ENCODE data around the gene NDUFAF2. TPM values are rescaled to one million over a fixed set of nuclear protein-coding genes. Genes with fewer than 3 reads are reported as not detected.

Gene NDUFAF2
- total RNA-seq, 6 experiments from 2014 or later, result 40.4 to 57.3 (median 51.5) TPM

DNA sequence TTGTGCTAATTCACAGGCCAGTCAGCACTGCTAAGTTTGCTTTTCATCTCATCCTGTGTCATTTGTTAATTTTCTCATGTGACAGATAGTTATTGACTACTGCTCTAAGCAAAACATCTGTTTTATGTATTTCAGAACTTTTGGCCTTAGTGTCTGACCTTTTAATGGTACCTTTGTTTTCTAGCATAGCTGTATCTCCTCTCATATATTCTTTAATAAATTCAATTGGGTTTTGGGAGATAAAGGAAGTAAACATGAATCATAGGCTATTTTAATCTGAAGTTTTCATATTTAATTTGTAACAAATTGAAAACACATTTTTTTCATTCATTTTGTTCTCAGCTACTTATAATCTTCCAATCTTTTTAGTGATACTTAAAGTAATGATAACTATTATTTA lies 13.1 kb downstream of the NDUFAF2 start:
- no peaks in the 10 kb centered on the region for H3K27me3 Mint-ChIP-seq (ENCODE audit: insufficient read depth)
- H3K27ac Mint-ChIP-seq, result no peak overlapping the region
- H3K4me3 Mint-ChIP-seq, result no peak overlapping the region
- no peak for DNase-seq
- TF ChIP-seq, protein P1, sequence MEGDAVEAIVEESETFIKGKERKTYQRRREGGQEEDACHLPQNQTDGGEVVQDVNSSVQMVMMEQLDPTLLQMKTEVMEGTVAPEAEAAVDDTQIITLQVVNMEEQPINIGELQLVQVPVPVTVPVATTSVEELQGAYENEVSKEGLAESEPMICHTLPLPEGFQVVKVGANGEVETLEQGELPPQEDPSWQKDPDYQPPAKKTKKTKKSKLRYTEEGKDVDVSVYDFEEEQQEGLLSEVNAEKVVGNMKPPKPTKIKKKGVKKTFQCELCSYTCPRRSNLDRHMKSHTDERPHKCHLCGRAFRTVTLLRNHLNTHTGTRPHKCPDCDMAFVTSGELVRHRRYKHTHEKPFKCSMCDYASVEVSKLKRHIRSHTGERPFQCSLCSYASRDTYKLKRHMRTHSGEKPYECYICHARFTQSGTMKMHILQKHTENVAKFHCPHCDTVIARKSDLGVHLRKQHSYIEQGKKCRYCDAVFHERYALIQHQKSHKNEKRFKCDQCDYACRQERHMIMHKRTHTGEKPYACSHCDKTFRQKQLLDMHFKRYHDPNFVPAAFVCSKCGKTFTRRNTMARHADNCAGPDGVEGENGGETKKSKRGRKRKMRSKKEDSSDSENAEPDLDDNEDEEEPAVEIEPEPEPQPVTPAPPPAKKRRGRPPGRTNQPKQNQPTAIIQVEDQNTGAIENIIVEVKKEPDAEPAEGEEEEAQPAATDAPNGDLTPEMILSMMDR (IDR thresholded peaks at IDR 0.05), result no peak
- peaks cover 14% of the 10 kb centered on the region for H3K4me1 Mint-ChIP-seq (ENCODE audit: low read depth)
- peaks cover 19% of the 10 kb centered on the region for H3K9me3 Mint-ChIP-seq
- peaks cover 10% of the 10 kb centered on the region for H3K36me3 Mint-ChIP-seq (ENCODE audit: low read depth)

DNA sequence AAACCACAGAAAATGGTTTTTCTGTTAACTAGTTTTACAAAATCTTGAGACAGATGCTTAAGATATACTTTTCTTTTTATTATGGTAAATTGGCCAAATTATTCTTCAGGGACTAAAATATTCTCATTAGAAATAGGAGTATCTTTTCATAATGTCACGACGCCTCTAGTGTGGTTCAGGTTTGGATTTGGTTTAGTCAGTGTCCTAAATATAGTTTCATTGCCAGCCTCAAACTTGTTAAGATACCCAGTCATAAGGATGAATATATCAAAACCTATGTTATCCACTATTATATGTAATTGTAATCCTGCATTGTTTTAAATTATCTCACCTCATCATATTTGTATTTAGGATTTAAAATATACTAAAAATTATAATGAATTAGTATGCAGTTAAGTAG lies 13.7 kb downstream of the NDUFAF2 start:
- TF ChIP-seq, protein P1 (IDR thresholded peaks at IDR 0.05), result no peak
- H3K27ac Mint-ChIP-seq, result no peak overlapping the region
- H3K27me3 Mint-ChIP-seq (ENCODE audit: insufficient read depth), result no peaks in the 10 kb centered on the region
- no peak overlapping the region for H3K4me3 Mint-ChIP-seq
- H3K9me3 Mint-ChIP-seq, result peaks cover 19% of the 10 kb centered on the region
- H3K4me1 Mint-ChIP-seq (ENCODE audit: low read depth), result peaks cover 14% of the 10 kb centered on the region
- no peak for DNase-seq
- peaks cover 10% of the 10 kb centered on the region for H3K36me3 Mint-ChIP-seq (ENCODE audit: low read depth)

DNA sequence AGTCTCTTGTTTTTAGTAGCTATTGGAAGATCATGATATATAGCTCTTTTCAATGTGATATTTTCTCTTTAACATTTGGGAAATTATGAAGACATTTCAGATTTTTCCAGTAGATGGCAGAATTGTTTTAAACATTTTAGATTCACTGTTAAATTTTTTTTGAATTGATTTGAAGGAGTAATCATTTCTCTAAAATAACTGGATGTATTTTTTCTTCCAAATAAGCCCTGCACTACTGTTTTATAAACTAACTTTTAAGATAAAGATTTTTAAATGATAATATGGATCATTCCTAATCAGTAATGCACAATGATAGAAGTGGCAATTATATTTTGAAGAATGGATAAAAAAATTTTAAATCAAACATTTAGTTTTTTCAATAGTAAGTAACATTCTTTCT lies 14.2 kb downstream of the NDUFAF2 start:
- H3K27ac Mint-ChIP-seq, result no peak overlapping the region
- DNase-seq, result peak; percentile 17
- H3K27me3 Mint-ChIP-seq (ENCODE audit: insufficient read depth), result no peaks in the 10 kb centered on the region
- no peak overlapping the region for H3K4me3 Mint-ChIP-seq
- peaks cover 10% of the 10 kb centered on the region for H3K36me3 Mint-ChIP-seq (ENCODE audit: low read depth)
- TF ChIP-seq, protein P1 (IDR thresholded peaks at IDR 0.05), result peak; percentile 76
- H3K4me1 Mint-ChIP-seq (ENCODE audit: low read depth), result peaks cover 14% of the 10 kb centered on the region
- H3K9me3 Mint-ChIP-seq, result peaks cover 19% of the 10 kb centered on the region

DNA sequence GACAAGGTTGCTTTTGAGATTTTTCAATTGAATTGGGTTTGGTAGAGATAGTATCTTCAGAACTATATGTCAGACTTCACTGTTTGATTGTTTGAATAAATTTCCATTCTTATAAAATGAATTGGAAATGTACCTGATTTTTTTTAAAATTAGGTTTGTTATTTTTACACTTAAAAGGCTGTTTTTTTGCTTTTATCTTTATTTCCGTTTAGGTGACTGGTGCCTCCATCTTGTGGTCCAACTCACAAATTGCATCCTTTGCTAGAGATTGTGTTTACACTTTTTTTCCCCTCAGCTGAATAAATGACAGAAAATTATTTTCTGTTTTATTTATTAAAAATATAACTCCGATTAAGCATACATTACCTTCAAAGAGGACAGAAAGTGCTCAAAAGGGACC lies 15.6 kb downstream of the NDUFAF2 start:
- peak; percentile 25 for DNase-seq
- Mint-ChIP-seq H3K4me3 (no peak overlapping the region), H3K36me3 (ENCODE audit: low read depth) (peaks cover 2% of the 10 kb centered on the region)

DNA sequence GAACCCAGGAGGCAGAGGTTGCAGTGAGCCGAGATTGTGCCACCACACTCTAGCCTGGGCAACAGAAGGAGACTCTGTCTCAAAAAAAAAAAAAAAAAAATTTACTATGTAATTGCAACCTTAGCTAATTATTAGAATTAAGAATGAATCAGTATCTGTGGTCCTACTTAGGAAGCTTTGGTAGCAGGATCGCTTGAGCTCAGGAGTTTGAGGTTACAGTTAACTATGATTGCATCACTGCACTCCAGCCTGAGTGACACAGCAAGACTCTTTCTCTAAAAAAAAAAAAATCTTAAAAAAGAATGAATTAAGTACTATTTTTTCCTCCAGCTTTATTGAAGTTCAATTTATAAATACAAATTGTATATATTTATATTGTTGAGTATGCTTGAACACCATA lies 16.7 kb downstream of the NDUFAF2 start:
- no peak for DNase-seq
- peaks cover 14% of the 10 kb centered on the region for H3K4me1 Mint-ChIP-seq (ENCODE audit: low read depth)
- no peak overlapping the region for H3K4me3 Mint-ChIP-seq
- no peaks in the 10 kb centered on the region for H3K27me3 Mint-ChIP-seq (ENCODE audit: insufficient read depth)
- H3K9me3 Mint-ChIP-seq, result no peaks in the 10 kb centered on the region
- H3K36me3 Mint-ChIP-seq (ENCODE audit: low read depth), result peaks cover 9% of the 10 kb centered on the region
- TF ChIP-seq, protein P1 (IDR thresholded peaks at IDR 0.05), result no peak
- H3K27ac Mint-ChIP-seq, result no peak overlapping the region

More for the DNA sequence above, 15.6 kb downstream of the NDUFAF2 start:
- Mint-ChIP-seq H3K4me1 (ENCODE audit: low read depth) (peaks cover 14% of the 10 kb centered on the region), H3K27ac (no peak overlapping the region), H3K27me3 (ENCODE audit: insufficient read depth) (no peaks in the 10 kb centered on the region), H3K9me3 (peaks cover 7% of the 10 kb centered on the region; the same call in 1 of the 2 replicates)
- TF ChIP-seq, protein P1 (IDR thresholded peaks at IDR 0.05), result peak; percentile 81

DNA sequence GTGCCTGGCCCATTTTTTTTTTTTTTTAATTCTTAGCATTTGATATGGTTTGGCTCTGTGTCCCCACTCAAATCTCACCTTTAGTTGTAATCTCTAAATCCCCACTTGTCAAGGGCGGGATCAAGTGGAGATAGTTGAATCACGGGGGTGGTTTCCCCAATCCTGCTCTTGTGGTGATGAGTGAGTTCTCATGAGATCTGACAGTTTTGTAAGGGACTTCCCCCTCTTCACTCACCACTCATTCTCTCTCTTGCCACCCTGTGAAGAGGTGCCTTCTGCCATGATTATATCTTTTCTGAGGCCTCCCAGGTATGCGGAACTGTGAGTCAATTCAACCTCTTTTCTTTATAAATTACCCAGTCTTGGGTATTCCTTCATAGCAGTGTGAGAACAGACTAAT lies 27.2 kb downstream of the NDUFAF2 start:
- Mint-ChIP-seq H3K4me3 (no peak overlapping the region), H3K4me1 (ENCODE audit: low read depth) (no peaks in the 10 kb centered on the region), H3K27me3 (ENCODE audit: insufficient read depth) (no peaks in the 10 kb centered on the region), H3K27ac (no peak overlapping the region), H3K36me3 (ENCODE audit: low read depth) (peaks cover 19% of the 10 kb centered on the region), H3K9me3 (peaks cover 18% of the 10 kb centered on the region)
- no peak for DNase-seq
- TF ChIP-seq, protein P1 (IDR thresholded peaks at IDR 0.05), result no peak
